NCI-H1105 treated with DMSO at 0.1 percent for 48 hours (cell line): Measurements from ENCODE around the gene ZNF516.

Source experiments
- DNase-seq: peaks from one replicate; lab custom pipeline; 2025; lab: John Stamatoyannopoulos, UW

ZNF516 gene

DNA sequence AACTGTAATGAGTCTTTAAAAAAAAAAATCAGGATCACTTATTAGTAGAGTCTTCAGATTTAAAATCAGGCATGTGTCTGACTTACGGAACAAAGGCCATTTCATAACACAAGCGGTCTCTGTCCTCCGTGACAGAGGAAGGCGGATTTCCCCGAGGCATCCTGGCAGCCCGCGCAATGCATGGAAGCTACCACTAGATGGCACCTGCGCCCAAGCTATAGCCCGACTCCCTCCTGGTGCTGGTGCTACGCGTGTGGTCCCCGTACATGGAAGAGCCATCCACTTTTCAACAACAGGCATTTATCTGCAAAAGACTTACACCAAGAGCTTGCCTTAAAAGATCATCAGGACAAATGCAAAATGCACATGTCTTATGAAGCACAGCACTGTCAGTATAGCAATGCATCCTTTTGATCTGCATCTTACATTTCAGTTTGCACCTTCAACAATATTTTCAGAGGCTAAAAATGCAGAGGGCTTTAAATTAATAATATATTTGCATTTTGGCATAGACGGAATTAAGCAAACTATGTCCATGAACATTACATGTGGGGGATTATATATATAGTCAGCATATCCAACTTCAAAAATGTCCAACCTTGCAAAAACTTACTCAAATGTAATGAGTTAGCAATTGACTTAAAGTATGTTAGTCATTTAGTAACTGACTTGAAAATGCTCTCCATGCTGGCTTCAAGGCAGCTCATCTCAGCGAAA lies 96.0 kb downstream of the ZNF516 start:
- peak; percentile 74 for DNase-seq

DNA sequence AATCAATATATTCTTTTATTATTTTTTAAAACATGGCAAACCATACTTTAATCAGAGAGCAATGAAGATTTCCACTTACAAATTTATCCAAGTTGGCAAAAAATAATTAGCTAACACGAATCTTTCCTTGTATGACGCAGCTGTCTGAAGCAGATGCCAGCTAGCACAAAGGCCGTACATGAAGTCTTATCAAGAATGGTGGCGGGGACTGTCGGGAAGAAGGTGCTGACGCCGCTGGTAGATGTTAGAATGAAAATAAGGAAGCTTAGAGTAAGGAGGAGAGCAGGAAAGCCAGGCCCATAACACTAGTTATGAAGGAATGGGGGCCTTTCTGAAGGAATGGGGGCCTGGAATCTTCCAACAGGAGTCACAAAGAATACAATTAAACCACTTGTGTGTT lies 96.7 kb downstream of the ZNF516 start:
- no peak for DNase-seq

DNA sequence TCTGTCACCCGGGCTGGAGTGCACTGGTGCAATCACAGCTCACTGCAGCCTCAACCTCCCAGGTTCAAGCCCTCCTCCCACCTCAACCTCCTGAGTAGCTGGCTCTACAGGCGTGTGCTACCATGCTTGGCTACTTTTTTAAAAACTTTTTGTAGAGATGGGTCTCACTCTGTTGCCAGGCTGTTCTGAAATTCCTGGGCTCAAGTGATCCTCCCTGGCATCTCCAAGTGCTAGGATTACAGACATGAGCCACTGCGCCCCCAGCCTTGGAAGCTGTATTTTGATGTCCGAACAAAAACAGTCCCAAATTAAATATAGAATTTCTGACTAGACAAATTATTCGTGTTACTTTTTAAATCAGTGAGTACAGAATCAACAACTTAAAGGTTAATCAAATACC lies 97.4 kb downstream of the ZNF516 start:
- no peak for DNase-seq

DNA sequence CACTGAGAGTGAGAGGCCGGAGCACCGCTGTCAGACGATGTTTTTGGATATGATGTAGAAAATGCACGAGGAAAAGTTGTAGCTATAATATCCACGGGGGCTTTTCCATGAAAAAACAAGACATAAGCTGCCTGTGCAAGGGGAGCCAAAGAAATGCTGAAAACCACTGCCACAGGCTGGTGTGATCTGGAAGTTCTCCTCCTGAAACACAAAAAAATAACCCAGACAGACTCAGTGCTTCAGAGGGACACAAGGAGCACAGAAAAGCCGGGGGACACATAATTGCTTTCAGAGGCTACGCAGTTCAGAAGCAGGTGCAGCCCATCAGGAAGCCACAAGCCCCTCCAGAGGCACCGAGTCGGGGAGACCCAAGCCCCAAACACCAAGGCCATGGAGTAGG lies 98.2 kb downstream of the ZNF516 start:
- DNase-seq, result no peak

DNA sequence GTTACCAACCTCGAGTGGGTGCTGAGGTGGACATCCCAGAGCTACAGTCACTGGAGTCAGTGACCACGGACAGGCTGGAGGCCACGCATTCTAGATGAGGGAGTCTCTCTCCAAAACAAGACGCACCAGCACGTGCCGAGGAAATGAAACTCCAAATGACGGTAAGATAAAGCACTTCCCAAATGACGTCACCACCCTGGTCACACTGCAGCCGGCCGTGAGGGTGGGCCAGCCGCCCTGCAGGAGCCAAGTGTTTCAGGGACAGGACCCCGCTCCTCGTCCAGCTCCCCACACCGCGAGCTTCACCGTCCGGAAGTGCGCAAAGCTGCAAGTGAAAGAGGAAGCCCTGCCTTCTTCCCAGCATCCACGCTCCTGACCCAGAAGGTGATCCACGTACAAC lies 99.4 kb downstream of the ZNF516 start:
- DNase-seq, result no peak

DNA sequence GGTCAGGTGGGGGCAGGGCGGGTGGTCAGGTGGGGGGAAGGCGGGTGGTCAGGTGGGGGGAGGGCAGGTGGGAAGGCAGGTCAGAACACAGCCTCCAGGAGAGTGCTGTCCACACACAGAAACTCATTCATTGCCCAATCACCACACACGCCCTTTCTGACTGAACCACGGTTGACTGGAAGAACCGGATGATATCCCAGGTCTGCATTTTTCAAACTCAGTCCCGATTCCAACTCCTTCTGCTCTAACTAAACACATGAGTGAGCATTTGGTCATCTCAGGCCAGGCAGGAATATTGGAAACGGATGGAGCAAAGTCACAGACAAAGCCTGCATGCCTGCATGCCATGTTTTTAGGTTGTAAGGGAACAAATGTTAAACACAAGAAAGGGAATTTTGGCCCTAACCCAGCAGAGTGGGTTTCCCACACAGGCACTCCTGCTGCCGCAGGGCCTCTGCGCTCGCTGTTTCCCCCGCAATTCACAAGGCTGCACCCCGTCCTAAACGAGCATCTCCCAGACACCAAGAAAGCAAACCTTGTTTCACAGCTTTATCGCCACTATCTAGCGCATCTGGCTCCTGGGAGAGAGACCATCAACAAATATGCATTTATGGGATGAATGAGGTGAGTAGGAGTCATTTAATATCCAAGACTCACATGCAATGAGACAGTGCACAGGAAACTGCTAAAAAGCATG lies 100.1 kb downstream of the ZNF516 start:
- DNase-seq, result no peak

DNA sequence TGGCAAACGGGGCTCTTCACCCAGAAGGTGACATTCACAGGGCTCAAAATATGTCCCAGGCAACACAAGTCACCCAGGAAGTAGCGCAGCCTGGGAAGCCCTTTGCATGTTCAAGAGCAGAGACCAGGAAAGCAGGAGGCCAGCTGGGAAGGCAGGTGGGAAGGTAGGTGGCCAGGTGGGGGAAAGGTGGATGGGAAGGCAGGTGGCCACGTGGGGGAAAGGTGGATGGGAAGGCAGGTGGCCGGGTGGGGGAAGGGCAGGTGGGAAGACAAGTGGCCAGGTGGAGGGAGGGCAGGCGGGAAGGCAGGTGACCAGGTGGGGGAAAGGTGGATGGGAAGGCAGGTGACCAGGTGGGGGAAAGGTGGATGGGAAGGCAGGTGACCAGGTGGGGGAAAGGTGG lies 102.7 kb downstream of the ZNF516 start:
- no peak for DNase-seq

DNA sequence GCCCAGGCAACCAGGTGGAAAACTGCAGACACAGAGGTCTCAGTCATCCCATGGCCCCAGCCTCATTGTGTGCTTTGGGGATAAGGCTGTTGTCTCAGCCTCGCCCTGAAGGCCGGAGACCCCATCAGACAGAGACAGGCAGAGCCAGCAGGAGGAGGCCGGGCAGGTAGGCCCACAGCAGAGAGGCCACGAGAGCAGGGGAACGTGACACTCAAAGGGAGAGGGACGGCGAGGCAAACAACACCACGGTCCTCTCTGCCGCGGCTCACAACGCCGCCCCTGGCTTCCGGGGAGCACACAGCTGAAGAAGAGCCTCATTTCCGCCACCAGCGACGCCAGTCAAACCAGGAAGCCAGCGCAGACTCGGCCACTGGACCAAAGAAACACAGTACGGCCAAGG lies 103.3 kb downstream of the ZNF516 start:
- DNase-seq, result no peak

DNA sequence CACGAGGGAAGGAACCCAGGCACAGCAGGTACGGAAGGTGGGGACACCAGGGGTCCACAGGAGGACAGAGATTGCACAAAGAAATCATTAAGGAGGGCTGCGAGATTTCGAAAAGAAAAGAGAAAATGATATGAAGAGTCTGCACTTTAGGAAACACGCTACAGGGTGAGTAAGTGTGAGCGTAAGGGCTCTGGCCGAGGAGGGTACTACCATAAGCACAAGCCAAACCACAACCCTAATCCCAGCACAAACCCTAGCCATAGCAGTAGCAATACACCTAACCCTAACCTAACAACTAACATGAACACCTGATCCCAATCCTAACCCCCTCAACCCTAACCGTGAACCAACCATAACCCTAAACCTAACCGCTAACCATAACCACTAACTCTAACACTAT lies 104.0 kb downstream of the ZNF516 start:
- DNase-seq, result no peak

DNA sequence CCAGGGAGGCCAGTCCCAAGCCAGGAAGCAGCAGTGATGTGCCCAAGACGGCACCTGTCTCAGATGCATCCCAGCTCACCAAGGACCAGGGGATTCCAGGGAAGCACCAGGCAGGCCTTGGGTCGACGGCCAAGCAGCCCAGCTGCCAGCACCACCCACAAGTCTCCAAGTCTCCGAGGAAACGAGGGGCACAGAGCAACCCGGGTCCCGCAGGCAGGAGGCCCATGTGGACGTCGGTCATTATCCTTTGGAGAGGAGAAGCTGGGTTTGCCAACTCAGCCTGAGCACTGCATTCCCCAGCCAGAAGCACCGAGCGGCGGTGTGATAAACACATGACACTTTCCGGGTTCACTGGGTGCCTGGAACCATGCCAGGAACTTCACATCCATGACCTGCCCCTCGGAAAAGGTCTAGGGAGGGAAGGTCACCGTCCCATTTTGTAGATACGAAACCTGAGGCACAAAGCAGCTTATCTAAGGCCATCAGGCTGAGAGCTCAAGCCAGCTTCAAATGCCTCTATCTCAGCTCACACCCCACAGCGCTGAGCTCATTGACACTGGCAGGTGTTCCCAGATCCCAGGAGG lies 104.5 kb downstream of the ZNF516 start:
- no peak for DNase-seq

DNA sequence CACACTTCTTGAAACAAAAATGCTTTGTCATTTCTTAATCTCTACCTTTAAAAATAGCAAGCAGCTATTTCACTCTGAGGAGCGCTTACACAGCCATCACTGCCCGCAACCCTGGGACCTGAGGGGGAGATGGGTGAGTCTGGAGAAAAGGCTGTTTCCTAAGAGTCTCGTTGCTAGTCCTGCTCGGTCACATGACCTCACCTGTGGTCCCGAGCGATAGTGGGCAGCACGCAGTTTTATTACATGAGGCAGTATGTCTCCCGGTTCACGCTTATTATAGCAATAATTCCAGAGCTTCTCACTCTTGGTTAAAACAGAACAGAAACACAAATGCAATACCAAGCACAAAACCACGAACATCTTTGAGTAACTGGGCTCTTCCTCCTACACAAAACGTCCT lies 105.3 kb downstream of the ZNF516 start:
- no peak for DNase-seq

DNA sequence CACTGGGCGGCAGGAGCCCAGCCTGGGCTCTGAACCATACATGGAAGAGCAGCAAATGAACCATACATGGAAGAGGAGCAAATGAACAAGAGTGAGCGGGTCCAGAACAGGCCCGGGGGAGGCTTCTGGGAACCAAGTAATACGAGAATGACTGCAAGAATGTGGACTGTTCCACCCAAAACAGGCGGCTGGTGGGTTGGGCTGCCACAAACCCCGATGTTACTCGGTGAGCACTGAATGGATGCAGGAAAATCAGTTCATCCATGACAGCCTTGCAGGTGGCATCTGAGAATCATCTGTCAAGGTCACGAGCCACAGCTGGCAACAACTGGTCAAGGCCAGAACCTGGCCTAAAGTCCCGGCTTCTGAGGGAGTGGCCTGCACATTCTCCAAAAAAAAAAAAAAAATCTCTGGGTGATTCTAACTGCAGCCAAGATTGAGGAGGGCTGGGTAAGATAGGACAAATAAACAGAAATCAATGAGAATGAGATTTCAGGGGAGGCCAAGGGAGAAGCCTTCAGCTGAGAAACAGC lies 106.1 kb downstream of the ZNF516 start:
- DNase-seq, result no peak

DNA sequence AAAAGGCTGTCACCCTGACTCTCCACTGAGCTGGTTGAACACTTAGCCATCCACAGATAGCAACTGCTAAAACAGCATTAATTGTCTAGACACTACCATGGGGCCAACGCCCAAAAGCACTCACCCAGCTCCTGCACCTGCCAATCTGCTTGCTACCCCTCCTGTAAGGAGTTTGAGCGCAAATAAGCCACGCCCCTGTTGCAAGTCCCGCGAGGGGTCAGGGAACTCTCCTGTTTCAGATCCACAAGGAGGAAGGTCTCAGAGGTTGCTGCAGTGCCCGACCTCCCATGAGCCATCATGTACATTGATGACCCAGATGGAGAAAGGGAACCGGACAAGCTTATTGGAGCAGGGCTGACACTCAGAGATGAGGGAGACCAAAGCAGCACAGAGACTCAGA lies 106.8 kb downstream of the ZNF516 start:
- DNase-seq, result no peak

DNA sequence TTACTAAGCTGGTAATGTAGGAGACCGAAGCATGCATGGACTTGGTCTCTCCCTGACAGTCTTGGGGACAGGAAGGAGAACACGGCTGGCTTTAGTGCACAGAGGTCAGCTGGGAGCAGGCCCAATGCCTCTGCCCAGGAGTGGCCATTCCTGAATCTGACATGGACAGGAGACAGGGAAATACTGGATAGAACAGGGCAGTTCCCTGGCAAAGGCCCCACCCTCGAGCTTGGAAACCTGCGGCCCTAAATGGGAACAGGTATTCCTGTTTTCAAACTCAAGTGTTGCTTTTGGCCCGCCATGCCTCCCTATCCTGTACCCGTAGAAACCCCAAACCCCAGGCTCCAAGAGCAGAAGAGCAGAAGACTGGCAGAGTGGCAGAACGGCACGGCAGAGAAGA lies 107.4 kb downstream of the ZNF516 start:
- DNase-seq, result no peak

DNA sequence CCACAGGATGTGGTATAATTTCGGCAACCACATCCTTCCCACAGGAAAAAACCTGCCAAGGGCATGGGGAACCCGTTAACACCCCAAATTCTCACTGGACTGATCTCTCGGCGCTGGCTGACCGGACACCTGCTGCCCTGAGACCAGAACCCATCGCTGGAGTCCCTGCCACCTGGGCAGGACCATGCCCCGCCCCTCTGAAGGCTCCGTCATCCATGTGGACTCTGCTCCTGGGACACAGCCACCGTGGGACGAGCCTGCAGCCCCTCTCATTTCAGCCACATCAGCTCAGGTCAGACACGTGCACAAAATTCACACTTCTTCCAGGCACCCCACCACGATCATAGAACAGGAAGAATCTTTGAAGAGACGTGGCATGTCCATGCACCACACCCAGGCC lies 108.2 kb downstream of the ZNF516 start:
- no peak for DNase-seq

DNA sequence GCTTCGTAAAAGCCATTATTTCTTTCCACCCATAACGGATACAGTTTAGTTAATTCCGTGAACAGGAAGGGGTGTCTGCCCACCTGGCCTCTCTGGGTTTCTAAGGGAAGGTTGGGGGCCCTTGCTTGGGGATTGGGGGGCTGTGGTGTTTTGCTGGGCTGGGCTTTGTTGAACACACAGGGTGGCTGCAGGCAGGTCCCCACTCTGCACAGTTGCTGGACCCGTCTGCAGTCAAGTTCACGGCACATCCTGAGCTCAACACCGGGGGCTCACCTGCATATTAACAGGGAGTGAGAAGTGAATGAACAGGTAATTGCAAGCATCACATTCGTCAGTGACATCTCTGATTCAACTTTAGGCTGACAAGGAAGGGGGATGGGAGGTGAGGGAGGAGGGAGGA lies 109.0 kb downstream of the ZNF516 start:
- no peak for DNase-seq

DNA sequence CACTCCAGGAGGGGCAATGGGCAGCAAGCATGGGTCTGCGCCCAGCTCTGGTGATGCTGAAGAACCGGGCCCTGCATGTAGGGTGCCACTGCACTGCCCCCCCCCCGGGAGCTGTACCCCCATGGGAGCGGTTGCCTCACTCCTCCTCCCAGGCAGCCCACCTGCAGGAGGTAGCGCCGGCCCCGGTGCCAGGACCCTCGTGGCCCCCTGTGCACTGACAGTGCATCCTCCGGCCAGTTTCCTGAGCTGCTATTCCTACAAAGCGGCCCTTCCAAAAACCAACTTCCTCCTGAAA lies 109.4 kb downstream of the ZNF516 start:
- no peak for DNase-seq

DNA sequence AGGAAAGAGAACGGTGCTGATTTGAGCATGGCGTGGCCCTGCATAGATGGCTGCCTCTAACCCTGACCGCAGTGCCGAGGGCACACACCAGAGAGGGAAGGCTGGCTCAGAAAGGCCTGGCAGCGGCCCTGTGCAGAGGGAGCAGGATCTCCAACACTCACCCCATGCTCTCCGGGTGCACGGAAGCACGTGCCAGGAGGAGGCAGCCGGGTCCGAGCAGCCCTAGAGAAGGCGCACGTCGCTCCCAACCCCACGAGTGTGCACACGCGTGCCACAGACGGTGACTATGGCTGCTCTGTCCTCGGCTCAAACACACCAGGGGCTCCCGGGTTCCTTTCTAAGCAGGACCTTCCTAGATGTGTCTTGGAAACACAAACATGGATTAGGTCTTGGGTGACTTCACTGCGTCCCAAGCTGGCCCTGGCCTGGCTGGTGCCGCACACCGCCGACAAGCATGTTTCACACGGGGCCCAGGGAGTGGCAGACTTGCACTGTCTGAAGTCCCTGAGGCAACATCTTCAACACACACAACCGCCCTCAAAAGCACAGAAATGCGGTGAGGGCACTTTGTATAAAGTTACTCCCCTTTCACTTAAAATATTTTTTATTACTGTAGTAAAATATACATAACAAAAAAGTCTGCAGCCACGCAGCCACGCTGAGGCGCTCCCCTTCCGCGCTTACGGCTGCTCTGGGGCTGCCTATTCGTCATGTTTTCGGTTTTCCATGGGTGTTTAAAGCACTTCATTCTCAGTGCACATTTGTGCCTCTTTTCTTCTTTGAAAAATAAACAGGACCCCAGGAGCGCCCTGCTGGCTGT lies 110.0 kb downstream of the ZNF516 start:
- DNase-seq, result no peak

DNA sequence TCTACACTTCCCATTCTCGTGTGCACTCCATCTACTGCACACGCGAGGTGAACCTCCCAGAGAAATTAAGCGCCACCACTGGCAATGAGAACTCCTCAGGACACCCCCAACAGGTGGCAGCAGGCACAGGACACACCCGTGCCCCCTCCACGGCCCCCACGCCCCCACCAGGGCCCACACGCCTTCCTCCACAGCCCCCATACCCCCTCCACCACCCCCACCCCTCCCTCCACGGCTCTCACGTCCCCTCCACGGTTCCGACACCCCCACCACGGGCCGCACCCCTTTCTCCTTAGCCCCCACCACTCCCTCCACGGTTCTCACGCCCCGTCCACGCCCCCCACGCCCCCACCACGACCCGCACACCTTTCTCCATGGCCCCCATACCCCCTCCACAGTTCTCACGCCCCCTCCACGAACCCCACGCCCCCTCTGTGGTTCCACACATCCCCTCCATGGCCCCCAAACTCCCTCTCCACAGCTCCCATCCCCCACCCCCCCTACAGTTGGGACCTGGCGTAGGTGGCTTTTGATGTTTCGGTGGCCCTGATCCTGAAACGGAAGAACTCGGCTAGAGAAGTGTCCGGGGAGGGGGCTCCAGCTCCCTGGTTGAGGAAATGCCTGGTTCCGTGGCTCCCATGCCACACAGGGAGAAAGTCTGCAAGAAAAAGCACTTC lies 110.8 kb downstream of the ZNF516 start:
- no peak for DNase-seq

DNA sequence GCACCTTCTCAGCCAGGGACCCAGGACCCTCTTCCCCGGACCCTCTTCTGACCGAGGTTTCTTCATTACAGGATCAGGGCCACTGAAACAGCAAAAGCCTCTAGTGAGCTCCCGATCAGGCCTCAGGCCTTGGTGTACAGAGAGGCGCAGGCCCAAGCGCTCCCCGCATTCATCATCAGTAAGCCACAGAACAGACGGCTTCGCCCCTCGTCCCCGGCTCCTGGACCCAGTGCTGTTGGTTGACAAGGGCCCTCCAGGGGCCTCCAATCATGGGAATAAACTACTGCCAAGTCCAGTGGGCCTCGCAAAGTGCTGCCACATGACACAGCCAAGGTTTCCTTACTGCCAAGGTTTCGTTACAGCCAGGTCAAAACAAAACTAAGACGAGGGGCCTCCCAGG lies 111.4 kb downstream of the ZNF516 start:
- no peak for DNase-seq

DNA sequence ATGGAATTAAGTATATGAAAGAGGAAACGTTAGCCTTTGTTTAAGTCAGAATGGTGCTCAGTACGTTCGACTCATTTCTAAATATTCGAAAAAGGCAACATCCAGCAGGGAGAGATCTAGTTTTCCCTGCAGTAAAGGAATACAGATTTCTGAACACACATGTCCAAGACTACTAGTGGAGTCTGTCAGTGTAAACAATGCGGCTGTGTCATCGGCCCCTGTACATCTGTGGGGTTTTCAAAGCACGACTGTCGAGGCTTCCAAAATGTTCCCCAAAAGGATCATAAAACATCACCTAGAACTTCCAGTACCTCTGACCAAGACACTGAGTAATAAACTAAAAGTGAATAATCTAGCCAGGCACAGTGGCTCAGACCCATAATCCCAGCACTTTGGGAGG lies 112.8 kb downstream of the ZNF516 start:
- DNase-seq, result no peak

DNA sequence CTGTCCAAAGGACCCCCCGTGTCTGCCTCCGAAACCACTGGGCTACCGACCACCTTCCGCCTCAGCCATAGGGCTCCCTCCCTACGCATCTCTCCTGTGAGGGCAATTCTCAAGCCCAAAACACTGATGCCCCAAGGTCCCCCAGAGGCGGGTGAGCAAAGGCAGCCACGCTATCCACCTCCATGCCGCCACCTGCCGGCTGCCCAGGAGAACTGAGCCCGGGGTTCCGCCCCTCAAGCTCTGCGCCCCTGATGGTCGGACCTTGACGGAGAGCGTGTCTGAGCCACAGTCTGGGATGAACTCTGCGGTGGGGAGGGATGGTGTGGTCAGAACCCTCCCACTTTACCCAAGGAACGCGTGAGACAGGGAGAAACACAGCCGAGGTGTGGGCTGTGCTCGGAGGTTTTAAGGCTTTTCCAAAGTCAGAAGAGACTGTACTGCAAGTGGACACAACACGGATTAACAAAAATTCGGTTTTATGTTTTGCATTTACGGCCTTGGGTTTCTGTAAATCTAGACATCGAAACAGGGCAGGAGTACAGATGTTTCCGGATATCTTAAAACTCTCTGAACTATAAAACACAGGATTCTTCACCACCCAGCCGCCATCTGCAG lies 114.1 kb downstream of the ZNF516 start:
- no peak for DNase-seq
